IPS DF 6.9 (cell line): ENCODE data around the gene SLC2A1.
A peak's percentile ranks its signal among the peaks of the same experiment; 100 is the strongest.

Source experiments
- DNase-seq: peaks from one replicate; pipeline ENCODE4 v3.0.0-alpha.2; 2013; ENCODE audit warnings: low read depth, low spot score
- H3K27ac ChIP-seq: one replicate; pipeline ENCODE4 v1.5.1; 2013; ENCODE audit warnings: low read length, control low read depth
- H3K27me3 ChIP-seq: 2 replicates; pipeline ENCODE4 v1.6.1; 2013; ENCODE audit warnings: mild to moderate bottlenecking, low read length; ENCODE audit not compliant: control insufficient read depth, insufficient read depth
- H3K36me3 ChIP-seq: 2 replicates; pipeline ENCODE4 v1.6.1; 2013; ENCODE audit warnings: low read length; ENCODE audit not compliant: control insufficient read depth, insufficient read depth
- H3K4me1 ChIP-seq: 2 replicates; pipeline ENCODE4 v1.6.1; 2013; ENCODE audit warnings: low read length; ENCODE audit not compliant: control insufficient read depth, insufficient read depth
- H3K4me3 ChIP-seq: 2 replicates; pipeline ENCODE4 v1.5.1; 2013; ENCODE audit warnings: mild to moderate bottlenecking, low read length
- H3K9me3 ChIP-seq: 2 replicates; pipeline ENCODE4 v1.6.1; 2013; ENCODE audit warnings: low read length, inconsistent platforms; ENCODE audit not compliant: control insufficient read depth, insufficient read depth
- WGBS: extraction: QIAGEN DNeasy Blood & Tissue Kit; methylation state at CpG from one replicate; pipeline ENCODE4 v1.1.7; 2013; ENCODE audit warnings: mixed read lengths, missing lambda C conversion rate; ENCODE audit not compliant: insufficient read length, insufficient coverage; 5-methylcytosine and 5-hydroxymethylcytosine counted together

Gene SLC2A1

GRCh38 chr1:42958488-42959319 is at the start of gene SLC2A1:
TSS of gene SLC2A1 (minus strand) at chr1:42958868. CDS start at chr1:42958651, 217 bp downstream.
- Histone ChIP-seq H3K4me3 (peak within 1 kb of the TSS; percentile 87), H3K27me3 (no peaks in the 10 kb centered on the region), H3K4me1 (peaks cover 18% of the 10 kb centered on the region), H3K27ac (no peak within 1 kb of the TSS), H3K36me3 (peaks cover 4% of the 10 kb centered on the region; the same call in 1 of the 2 replicates), H3K9me3 (no peaks in the 10 kb centered on the region)
- peak; percentile 85 for DNase-seq
- no CpG with 5 or more reads among the region's 87 CpGs for WGBS

DNA sequence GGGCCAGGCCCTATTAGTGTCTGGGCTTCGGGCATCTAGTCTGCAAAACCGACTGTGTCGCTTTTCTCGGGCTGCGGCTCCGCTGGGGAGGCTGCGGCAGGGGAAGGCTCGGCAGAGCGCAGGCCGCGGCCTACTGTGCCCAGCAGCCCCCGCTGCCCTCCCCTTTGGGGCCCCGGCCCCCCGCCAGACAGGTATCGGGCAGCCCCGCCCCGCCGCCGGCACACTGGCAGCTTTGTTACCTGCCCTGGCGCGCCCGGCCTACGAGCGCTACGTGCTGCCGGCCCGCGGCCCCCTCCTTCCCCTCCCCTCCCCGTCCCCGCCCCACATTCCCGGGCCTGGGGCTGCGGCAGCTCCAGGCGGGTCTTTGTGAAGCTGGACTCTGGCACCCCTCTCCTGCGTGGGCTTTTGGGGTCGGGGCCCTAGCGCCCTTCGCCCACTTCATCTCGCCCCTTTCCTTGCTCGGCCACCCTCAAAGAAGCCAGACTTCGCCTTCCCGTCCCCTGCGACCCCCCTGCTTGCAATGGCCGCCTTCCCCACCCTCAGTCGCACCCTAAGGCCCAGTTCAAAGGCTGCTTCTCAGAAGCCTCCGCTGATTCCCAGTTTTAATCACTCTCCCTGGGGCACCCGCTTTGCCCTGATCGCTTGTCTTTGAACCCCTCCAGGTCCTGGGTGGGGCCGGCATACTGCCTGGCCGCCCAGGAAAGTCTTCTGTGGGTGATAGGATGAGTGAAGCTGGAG is 48.9 kb upstream of the SLC2A1 start:
- Histone ChIP-seq H3K27me3 (no peaks in the 10 kb centered on the region), H3K4me1 (peaks cover 13% of the 10 kb centered on the region), H3K4me3 (no peak overlapping the region), H3K9me3 (no peaks in the 10 kb centered on the region), H3K27ac (peak overlapping the region; percentile 58), H3K36me3 (no peaks in the 10 kb centered on the region)
- DNase-seq, result no peak
- no CpG with 5 or more reads among the region's 49 CpGs for WGBS

DNA sequence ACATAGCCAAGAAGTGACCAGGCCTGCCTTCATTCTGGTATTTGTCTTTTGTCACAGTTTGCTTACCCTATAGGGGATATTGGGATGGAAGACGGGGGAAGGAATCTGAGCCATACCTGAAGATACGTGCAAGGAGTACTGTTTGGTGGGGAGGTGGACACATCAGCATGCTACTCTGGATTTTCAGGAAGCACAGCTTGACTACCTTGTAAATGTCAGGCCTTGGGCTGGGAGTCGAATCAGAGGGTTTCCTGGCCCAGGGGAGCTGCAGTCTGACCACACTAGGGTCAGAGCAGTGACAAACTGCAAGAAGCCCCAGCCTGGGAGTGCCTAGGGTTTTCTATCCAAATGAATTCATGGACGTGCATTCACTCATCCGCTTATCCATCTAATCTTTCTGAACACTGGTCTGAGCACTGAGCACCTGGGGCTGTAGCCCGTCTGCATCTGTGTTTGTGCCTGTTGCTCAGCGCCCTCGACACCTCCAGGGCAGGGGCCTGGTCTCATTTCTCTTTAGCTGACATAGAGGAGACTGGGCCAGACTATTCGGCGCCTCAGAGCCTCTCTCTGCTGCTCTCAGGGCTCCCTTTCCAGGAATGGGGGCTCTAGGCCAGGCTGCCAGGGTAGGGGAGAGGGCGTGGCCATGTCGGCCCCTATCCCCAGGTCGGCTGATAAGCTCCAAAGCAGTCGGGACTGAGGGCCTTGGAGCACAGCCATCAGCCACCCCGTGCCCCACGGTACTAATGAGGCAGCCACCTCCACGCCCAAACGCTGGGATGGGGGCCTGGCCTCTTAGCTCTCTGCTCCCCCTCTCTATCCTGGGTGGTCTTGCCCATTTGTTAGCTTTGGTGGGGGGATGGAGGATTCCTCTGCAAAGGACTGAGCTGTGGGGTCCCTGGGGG is 47.0 kb upstream of the SLC2A1 start:
- no peak overlapping the region for H3K27ac ChIP-seq

GRCh38 chr1:43004587-43005459 is 46.2 kb upstream of the SLC2A1 start:
- no CpG with 5 or more reads among the region's 9 CpGs for WGBS
- Histone ChIP-seq H3K4me1 (peaks cover 13% of the 10 kb centered on the region), H3K9me3 (no peaks in the 10 kb centered on the region), H3K4me3 (no peak overlapping the region), H3K27me3 (no peaks in the 10 kb centered on the region), H3K27ac (no peak overlapping the region), H3K36me3 (no peaks in the 10 kb centered on the region)
- DNase-seq, result no peak

More for the DNA sequence above, 47.0 kb upstream of the SLC2A1 start:
- no peak overlapping the region for H3K4me3 ChIP-seq
- no CpG with 5 or more reads among the region's 18 CpGs for WGBS
- H3K27me3 ChIP-seq, result no peaks in the 10 kb centered on the region
- no peak for DNase-seq
- peaks cover 13% of the 10 kb centered on the region for H3K4me1 ChIP-seq
- no peaks in the 10 kb centered on the region for H3K9me3 ChIP-seq
- H3K36me3 ChIP-seq, result no peaks in the 10 kb centered on the region

- WGBS, result no CpG with 5 or more reads among the region's 1 CpG
- H3K4me1 ChIP-seq, result peaks cover 8% of the 10 kb centered on the region
Observed at GRCh38 chr1:43002766-43003165, 44.1 kb upstream of the SLC2A1 start.

GRCh38 chr1:43002116-43002515 is 43.4 kb upstream of the SLC2A1 start:
- Histone ChIP-seq H3K36me3 (no peaks in the 10 kb centered on the region), H3K9me3 (no peaks in the 10 kb centered on the region), H3K27me3 (no peaks in the 10 kb centered on the region), H3K4me1 (peaks cover 6% of the 10 kb centered on the region), H3K27ac (no peak overlapping the region), H3K4me3 (no peak overlapping the region)
- whole genome bisulfite sequencing, result no CpG with 5 or more reads among the region's 4 CpGs
- DNase-seq, result no peak

More at GRCh38 chr1:43002766-43003165, 44.1 kb upstream of the SLC2A1 start:
- Histone ChIP-seq H3K27me3 (no peaks in the 10 kb centered on the region), H3K36me3 (no peaks in the 10 kb centered on the region), H3K27ac (no peak overlapping the region), H3K4me3 (no peak overlapping the region), H3K9me3 (no peaks in the 10 kb centered on the region)
- DNase-seq, result no peak

DNA sequence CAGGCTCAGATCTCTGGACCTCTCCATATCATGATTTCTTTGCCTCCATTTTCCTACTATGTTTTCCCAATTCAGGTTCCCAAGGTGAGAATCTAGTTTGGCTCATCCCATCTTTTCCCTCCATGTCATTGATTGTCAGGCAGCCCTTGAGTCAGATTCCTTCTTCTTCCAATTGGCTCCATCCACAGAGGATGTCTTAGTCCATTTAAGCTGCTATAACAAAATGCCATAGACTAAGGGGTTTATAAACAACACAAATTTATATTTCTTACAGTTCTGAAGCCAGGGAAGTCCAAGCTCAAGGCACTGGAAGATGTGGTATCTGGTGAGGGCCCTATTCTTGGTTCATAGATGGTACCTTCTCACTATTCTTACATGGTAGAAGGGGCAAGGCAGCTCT is 42.8 kb upstream of the SLC2A1 start:
- H3K9me3 ChIP-seq, result no peaks in the 10 kb centered on the region
- no peaks in the 10 kb centered on the region for H3K27me3 ChIP-seq
- H3K4me3 ChIP-seq, result no peak overlapping the region
- H3K27ac ChIP-seq, result no peak overlapping the region
- no peak for DNase-seq
- H3K36me3 ChIP-seq, result no peaks in the 10 kb centered on the region
- peaks cover 5% of the 10 kb centered on the region for H3K4me1 ChIP-seq

DNA sequence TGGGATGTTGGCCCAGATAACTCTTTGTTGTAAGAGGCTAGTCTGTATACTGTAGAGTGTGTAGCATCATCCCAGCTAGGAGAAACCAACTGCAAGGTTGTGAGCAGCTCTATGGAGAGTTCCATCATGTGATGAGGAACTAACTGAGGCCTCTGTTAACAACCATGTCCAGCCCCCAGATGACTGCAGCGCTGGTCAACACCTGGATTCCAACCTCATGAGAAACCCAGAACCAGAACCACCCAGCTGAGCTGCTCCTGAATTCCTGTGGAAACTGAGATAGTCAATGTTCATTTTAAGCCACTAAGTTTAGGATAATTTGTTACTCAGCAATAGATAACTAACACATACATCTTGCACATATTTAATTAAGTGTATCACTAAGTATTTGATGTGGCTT is 41.6 kb upstream of the SLC2A1 start:
- H3K4me1 ChIP-seq, result peaks cover 2% of the 10 kb centered on the region; the same call in 1 of the 2 replicates
- no peak overlapping the region for H3K4me3 ChIP-seq
- no peak overlapping the region for H3K27ac ChIP-seq
- no peaks in the 10 kb centered on the region for H3K27me3 ChIP-seq
- no peak for DNase-seq
- H3K9me3 ChIP-seq, result no peaks in the 10 kb centered on the region
- whole genome bisulfite sequencing, result no CpG with 5 or more reads among the region's 1 CpG
- H3K36me3 ChIP-seq, result no peaks in the 10 kb centered on the region

GRCh38 chr1:42999308-42999707 is 40.6 kb upstream of the SLC2A1 start:
- H3K27me3 ChIP-seq, result no peaks in the 10 kb centered on the region
- peaks cover 2% of the 10 kb centered on the region; the same call in 1 of the 2 replicates for H3K4me1 ChIP-seq
- no peak overlapping the region for H3K4me3 ChIP-seq
- H3K9me3 ChIP-seq, result no peaks in the 10 kb centered on the region
- H3K36me3 ChIP-seq, result no peaks in the 10 kb centered on the region
- no peak for DNase-seq
- no peak overlapping the region for H3K27ac ChIP-seq
